K562 (cell line): ENCODE measurements around the gene LRRC41. TPM values are rescaled to one million over a fixed set of nuclear protein-coding genes. Genes with fewer than 3 reads are reported as not detected.

ENCODE experiments used
- ATAC-seq: fragments of 200-7000 bp; cut with Tn5 transposase; 3 replicates; pipeline ENCODE4 v1.9.1; 2020; ENCODE audit warnings: moderate library complexity
- BruUV-seq: library from RNA; stranded (reverse); fragments of 400-500 nt; replicated peaks from 2 replicates; lab custom pipeline; 2021; lab: Mats Ljungman, UMichigan
- CTCF ChIA-PET: fragments of 300-600 bp; formaldehyde crosslinking; extraction: SDS; loops from one replicate; lab custom pipeline; 2021; ENCODE audit warnings: low intra/inter-chr PET ratio; lab: Yijun Ruan, JAX
- POLR2A ChIA-PET: fragments of 300-600, 350-650 bp; sonication (Branson Sonifier 250); formaldehyde crosslinking; extraction: SDS; loops from one replicate; lab custom pipeline; 2021; ENCODE audit warnings: antibody characterized with exemption, inconsistent platforms; lab: Yijun Ruan, JAX
- DNase-seq, 4 experiments: peaks; one replicate each; pipeline versions ENCODE4 v3.0.0 to v3.0.0-alpha.2; 2011 to 2018; ENCODE audit warnings: low spot score in 3 of 4, mixed read lengths in 3 of 4; ENCODE audit errors: extremely low read depth in 1 of 4
- FAIRE-seq: peaks from 2 replicates; lab custom pipeline; 2011; peaks lifted over from hg19 to GRCh38; lab: Jason Lieb, UNC
- H2AFZ ChIP-seq: 2 replicates; pipeline ENCODE4 v1.6.0; 2011; ENCODE audit warnings: low read depth, low read length, control low read depth, inconsistent platforms
- H3K27ac ChIP-seq: fragments of 200-600 bp; 3 replicates; pipeline ENCODE4 v1.8.0; 2011; ENCODE audit warnings: low read depth, mild to moderate bottlenecking, control low read depth, inconsistent platforms, low read length, moderate library complexity, mixed read lengths; ENCODE audit errors: extremely low read depth
- H3K27me3 ChIP-seq, 2 experiments: fragments of 300-600 bp in 1 of 2; 2 replicates in 1 of 2; 3 replicates in 1 of 2; pipeline versions ENCODE4 v1.6.0 to v1.8.0; 2011; ENCODE audit warnings: inconsistent platforms in 2 of 2, low read length in 2 of 2, mild to moderate bottlenecking in 1 of 2, mixed read lengths in 1 of 2, moderate library complexity in 1 of 2; ENCODE audit not compliant: control insufficient read depth in 2 of 2, insufficient read depth in 2 of 2
- H3K36me3 ChIP-seq: fragments of 300-600 bp; 3 replicates; pipeline ENCODE4 v1.8.0; 2011; ENCODE audit warnings: mild to moderate bottlenecking, low read length, inconsistent platforms; ENCODE audit not compliant: control insufficient read depth, insufficient read depth
- H3K4me1 ChIP-seq, 2 experiments: fragments of 200-600 bp in 1 of 2; replicated peaks in 1 of 2; 2 replicates in 1 of 2; 3 replicates in 1 of 2; pipeline versions ENCODE4 v1.5.1 to v1.8.0; 2011; ENCODE audit warnings: inconsistent platforms in 2 of 2, low read length in 2 of 2, mild to moderate bottlenecking in 1 of 2, mixed read lengths in 1 of 2, moderate library complexity in 1 of 2; ENCODE audit not compliant: control insufficient read depth in 2 of 2, insufficient read depth in 2 of 2
- H3K4me2 ChIP-seq: 2 replicates; pipeline ENCODE4 v1.6.1; 2011; ENCODE audit warnings: low read length, control low read depth, inconsistent platforms, mixed read lengths; ENCODE audit not compliant: insufficient read depth
- H3K4me3 ChIP-seq: fragments of 200-600 bp; sonication (generic), shearing (Covaris generic); 2 replicates; pipeline ENCODE4 v1.5.1; 2016; ENCODE audit warnings: control low read depth, inconsistent platforms
- H3K79me2 ChIP-seq: fragments of 200-600 bp; 3 replicates; pipeline ENCODE4 v1.8.0; 2011; ENCODE audit warnings: low read length, inconsistent platforms; ENCODE audit not compliant: control insufficient read depth, insufficient read depth
- H3K9ac ChIP-seq, 2 experiments: 2 replicates each; pipeline versions ENCODE4 v1.6.0 to v1.6.1; 2011; ENCODE audit warnings: low read depth in 2 of 2, low read length in 2 of 2, control low read depth in 1 of 2, inconsistent platforms in 1 of 2, mild to moderate bottlenecking in 1 of 2, mixed read lengths in 1 of 2; ENCODE audit not compliant: insufficient read depth in 1 of 2
- H3K9me1 ChIP-seq: one replicate; pipeline ENCODE4 v1.6.0; 2011; ENCODE audit warnings: inconsistent platforms, mild to moderate bottlenecking, low read length, moderate library complexity; ENCODE audit not compliant: control insufficient read depth, insufficient read depth
- H3K9me3 ChIP-seq: replicated peaks from 2 replicates; pipeline ENCODE4 v1.5.1; 2011; ENCODE audit warnings: low read depth, low read length, inconsistent platforms; ENCODE audit not compliant: control insufficient read depth, insufficient read depth
- H4K20me1 ChIP-seq: replicated peaks from 2 replicates; pipeline ENCODE4 v1.6.1; 2011; ENCODE audit warnings: low read length, inconsistent platforms, mixed read lengths; ENCODE audit not compliant: control insufficient read depth, insufficient read depth
- ARID4B ChIP-seq: sonication (generic); formaldehyde crosslinking; IDR thresholded peaks from 2 replicates; pipeline ENCODE4 v1.8.0; 2022; ENCODE audit warnings: mild to moderate bottlenecking, missing genetic modification reagents
- CBX3 ChIP-seq, 2 experiments: IDR thresholded peaks; 1 replicate in 1 of 2; 2 replicates in 1 of 2; pipeline ENCODE4 v1.6.1; 2012; ENCODE audit warnings: inconsistent platforms in 2 of 2, low read length in 2 of 2, borderline replicate concordance in 1 of 2, control low read depth in 1 of 2
- HIVEP1 ChIP-seq: fragments of 250-450 bp; sonication (Bioruptor Pico); IDR thresholded peaks from 2 replicates; pipeline ENCODE4 v1.4.0; 2020; ENCODE audit warnings: mild to moderate bottlenecking
- HMGN3 ChIP-seq: IDR thresholded peaks from 2 replicates; pipeline ENCODE4 v1.6.1; 2011; ENCODE audit warnings: borderline replicate concordance, low read depth, mild to moderate bottlenecking, mixed read lengths, low read length; ENCODE audit not compliant: insufficient read length; ENCODE audit errors: extremely low read depth
- MLLT1 ChIP-seq, 2 experiments: fragments of 450-650 bp; IDR thresholded peaks; 2 replicates each; pipeline ENCODE4 v1.6.1; 2016
- RBM39 ChIP-seq: fragments of 200-400 bp; formaldehyde crosslinking; optimal IDR thresholded peaks from 2 replicates; pipeline ENCODE3; 2018; ENCODE audit warnings: low read depth, low read length
- SIN3B ChIP-seq: fragments of 450-650 bp; IDR thresholded peaks from 2 replicates; pipeline ENCODE4 v1.6.1; 2017; ENCODE audit warnings: low read depth, mild to moderate bottlenecking, moderate library complexity
- ZKSCAN1 ChIP-seq: fragments of 150-350 bp; IDR thresholded peaks from 2 replicates; pipeline ENCODE4 v1.6.1; 2016; ENCODE audit warnings: low read depth, low read length
- ZNF449 ChIP-seq: fragments of 250-450 bp; sonication (Bioruptor Pico); IDR thresholded peaks from 2 replicates; pipeline ENCODE4 v1.8.0; 2022; ENCODE audit warnings: moderate library complexity, mild to moderate bottlenecking, inconsistent platforms
- WGBS: fragments of 100-300 bp; shearing (Covaris generic); methylation state at CpG from one replicate; pipeline ENCODE4 v1.1.6; 2016; ENCODE audit warnings: low coverage, mixed read lengths; ENCODE audit not compliant: insufficient coverage; ENCODE audit errors: missing lambda C conversion rate; 5-methylcytosine and 5-hydroxymethylcytosine counted together
- in situ Hi-C: fragments of 300-500 bp; cut with MboI; formaldehyde crosslinking; loops from 4 replicates; pipeline ENCODE4 v1.15.0; 2018; ENCODE audit warnings: inconsistent platforms, mixed read lengths
- intact Hi-C: fragments of 100-400 bp; cut with micrococcal nuclease; formaldehyde crosslinking; loops from 2 replicates; pipeline ENCODE4 v1.14.2; 2022
- polyA plus RNA-seq, 8 experiments: library from polyadenylated mRNA; depleted of rRNA in 4 of 8; stranded (reverse) in 5 of 8; unstranded in 3 of 8; fragments of >200 nt; fragmentation: Nextera tagmentation in 2 of 8; fragmentation: Illumina TruSeq in 1 of 8; extraction: Ambion mirVana in 2 of 8; extraction: Trizol in 1 of 8; gene quantifications; 2 replicates each; pipeline versions ENCODE4 v1.2.1 to v1.2.3, GENCODE V29; 2011 to 2014; ENCODE audit warnings: inconsistent platforms in 1 of 8, missing spikeins in 1 of 8
- total RNA-seq, 7 experiments: library from RNA; depleted of rRNA in 6 of 7; stranded (reverse); fragments of >200 nt in 6 of 7; fragmentation: Illumina TruSeq in 2 of 7; extraction: Trizol in 2 of 7; gene quantifications; 2 replicates each; pipeline versions ENCODE4 v1.2.1 to v1.2.3, GENCODE V29; 2011 to 2021; ENCODE audit warnings: low replicate concordance in 1 of 7
- TF ChIP-seq, protein P1 (sequence below): IDR thresholded peaks from 2 replicates; pipeline ENCODE4 v1.6.1; 2016; ENCODE audit warnings: missing genetic modification characterization, missing compliant biosample characterization

The LRRC41 gene
- total and polyA plus RNA-seq, 9 of the 15 experiments (the other 6 are each of a cell fraction or from before 2014, with no cell fraction given): 10.5 to 64.7 (median 44.2) TPM

GRCh38 chr1:46306159-46306530, 2.7 kb upstream of the LRRC41 start (continued):
- TF ChIP-seq ARID4B (0 out of 2 replicates have a peak, but pooled peaks have one; percentile 39), MLLT1 (IDR thresholded peaks at IDR 0.05) (0 out of 4 replicates have a peak, but pooled peaks of 1 of the 2 experiments have one; percentile 52), RBM39 (no peak)

DNA sequence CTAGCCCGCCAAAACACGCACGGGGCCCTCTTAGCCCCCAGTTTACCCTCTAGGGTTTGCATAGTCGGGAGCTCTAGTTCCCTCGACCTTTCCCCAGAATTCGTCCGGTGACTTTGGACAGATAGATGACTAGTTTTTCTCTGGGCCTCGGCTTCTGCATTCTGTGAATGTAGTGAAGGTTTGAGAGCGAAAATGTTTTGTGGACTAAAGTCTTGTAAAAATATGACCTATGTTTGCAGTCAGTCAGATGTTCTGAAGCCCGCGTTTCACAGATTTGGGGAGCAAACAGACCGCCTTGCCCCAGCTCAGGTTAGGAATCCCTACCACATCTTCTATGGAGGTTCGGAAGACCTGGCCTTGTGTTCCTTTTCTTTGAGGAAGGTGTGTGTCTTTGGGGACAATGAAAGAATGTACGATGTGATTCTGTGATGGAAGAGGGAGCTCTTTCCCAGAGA, 483 bp upstream of the LRRC41 start:
- Histone ChIP-seq H3K9ac (peak overlapping the region; percentile 98 to 100), H2AFZ (peak overlapping the region; percentile 96), H3K9me1 (no peaks in the 10 kb centered on the region), H3K36me3 (peaks cover 49% of the 10 kb centered on the region), H3K4me2 (peak overlapping the region; percentile 97), H3K79me2 (peaks cover 100% of the 10 kb centered on the region), H3K4me1 (peaks cover 31 to 44% of the 10 kb centered on the region in 2 experiments; a peak in 4 of 5 replicates), H3K9me3 (no peaks in the 10 kb centered on the region), H4K20me1 (peaks cover 38% of the 10 kb centered on the region), H3K27ac (peak overlapping the region; percentile 96), H3K27me3 (no peaks in the 10 kb centered on the region), H3K4me3 (peak overlapping the region; percentile 76)
- ATAC-seq: no peak
- 0% methylated on average over 14 of the region's 14 CpGs for WGBS
- DNase-seq: no peak
- intact Hi-C loops (loop anchor here (1.0 to 5.0 kb wide), 2 partner anchors 36 to 57 kb away; partner anchors contain the start of genes NSUN4 and RAD54L), in situ Hi-C loops (no loop called here)
- FAIRE-seq: no peak
- CTCF ChIA-PET: interaction anchor here (0.9 kb wide), 1 partner anchor 44 kb away, joined by 4 read pairs; no protein-coding TSS in a partner anchor
- POLR2A ChIA-PET: interaction anchor here (0.6 to 3.5 kb wide), 18 partner anchors 10 to 1538 kb away, joined by 3 to 46 read pairs (median 5); partner anchors contain the start of genes NSUN4 and RAD54L
- TSS peak; percentile 79 for BruUV-seq
- no peak for TF ChIP-seq HMGN3
- no peak for TF ChIP-seq HIVEP1 (CRISPR knock-in tag)
- TF ChIP-seq, protein P1, sequence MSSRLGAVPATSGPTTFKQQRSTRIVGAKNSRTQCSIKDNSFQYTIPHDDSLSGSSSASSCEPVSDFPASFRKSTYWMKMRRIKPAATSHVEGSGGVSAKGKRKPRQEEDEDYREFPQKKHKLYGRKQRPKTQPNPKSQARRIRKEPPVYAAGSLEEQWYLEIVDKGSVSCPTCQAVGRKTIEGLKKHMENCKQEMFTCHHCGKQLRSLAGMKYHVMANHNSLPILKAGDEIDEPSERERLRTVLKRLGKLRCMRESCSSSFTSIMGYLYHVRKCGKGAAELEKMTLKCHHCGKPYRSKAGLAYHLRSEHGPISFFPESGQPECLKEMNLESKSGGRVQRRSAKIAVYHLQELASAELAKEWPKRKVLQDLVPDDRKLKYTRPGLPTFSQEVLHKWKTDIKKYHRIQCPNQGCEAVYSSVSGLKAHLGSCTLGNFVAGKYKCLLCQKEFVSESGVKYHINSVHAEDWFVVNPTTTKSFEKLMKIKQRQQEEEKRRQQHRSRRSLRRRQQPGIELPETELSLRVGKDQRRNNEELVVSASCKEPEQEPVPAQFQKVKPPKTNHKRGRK: no peak
- no peak for TF ChIP-seq ZKSCAN1
- peak in 1 of 2 experiments; percentile 7; a peak in 1 of 3 replicates for TF ChIP-seq CBX3 (IDR thresholded peaks at IDR 0.05; ENCODE audit: borderline replicate concordance in 1 of 2, low read length in 2 of 2)
- 0 out of 2 replicates have a peak, but pooled peaks have one; percentile 7 for TF ChIP-seq SIN3B
- no peak for TF ChIP-seq ZNF449 (CRISPR knock-in tag)
